ENCODE measurements around the gene OR6P1.

The OR6P1 gene

DNA sequence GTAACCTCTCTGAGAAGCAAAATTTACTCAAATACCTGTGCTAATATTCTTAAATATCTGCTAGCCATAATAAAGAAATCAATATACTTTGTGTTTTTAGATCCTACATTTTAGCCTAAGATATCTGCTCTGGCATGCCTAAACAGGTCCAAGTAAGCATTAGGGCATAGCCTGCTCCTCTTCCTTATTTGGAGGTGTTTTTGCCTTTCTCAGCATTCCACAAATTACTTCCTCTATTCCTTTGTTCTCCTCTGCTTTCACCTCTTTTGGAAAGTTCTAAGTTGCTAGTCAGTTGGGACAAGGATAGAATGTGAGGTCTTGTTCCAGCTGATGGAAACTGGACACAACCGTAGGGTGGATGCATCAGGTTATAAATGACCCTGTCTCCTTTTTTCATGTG is 16.6 kb upstream of the OR6P1 start:
- H3K4me3 ChIP-seq (ENCODE audit: low read depth, low read length) = no peak overlapping the region
- H3K27me3 ChIP-seq = no peaks in the 10 kb centered on the region
- H3K9me3 ChIP-seq = no peaks in the 10 kb centered on the region; the same call in 1 of the 2 replicates
- H3K36me3 ChIP-seq = no peaks in the 10 kb centered on the region
- TF ChIP-seq CTCF (IDR thresholded peaks at IDR 0.05; ENCODE audit: low read depth, low read length) = no peak
- H3K4me1 ChIP-seq = no peaks in the 10 kb centered on the region
- DNase-seq = no peak

- no peak for DNase-seq
Observed at GRCh38 chr1:158583962-158584361, 13.6 kb upstream of the OR6P1 start.

DNA sequence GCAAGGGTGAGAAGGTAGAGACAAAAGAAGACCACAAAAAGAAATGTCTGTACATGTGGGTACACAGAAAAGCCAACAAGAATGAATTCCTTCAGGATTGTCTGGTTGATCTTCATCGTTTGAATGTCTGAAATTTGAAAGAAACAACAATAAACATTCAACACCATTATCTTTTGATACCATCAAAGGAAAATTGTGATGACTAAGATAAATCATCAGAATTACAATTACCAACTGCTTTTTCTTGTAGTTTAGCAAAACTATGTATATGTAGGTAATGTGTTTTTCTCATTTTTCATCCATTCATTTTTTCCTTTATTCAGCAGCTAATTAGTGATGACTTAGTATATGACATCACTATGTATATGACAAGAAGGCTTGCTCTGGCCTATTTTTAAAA is 9.4 kb upstream of the OR6P1 start, which contains the start of gene OR10X1:
TSS of gene OR10X1 (minus strand) at position 167 of the 400 bp plus-strand sequence. CDS start at position 167, 0 bp downstream.
- no peak for DNase-seq
- Histone ChIP-seq H3K27me3 (no peaks in the 10 kb centered on the region), H3K4me3 (ENCODE audit: low read depth, low read length) (no peak within 1 kb of the TSS), H3K9me3 (no peaks in the 10 kb centered on the region; the same call in 1 of the 2 replicates), H3K4me1 (no peaks in the 10 kb centered on the region), H3K36me3 (no peaks in the 10 kb centered on the region)
- TF ChIP-seq CTCF (IDR thresholded peaks at IDR 0.05; ENCODE audit: low read depth, low read length) = no peak

More at GRCh38 chr1:158583962-158584361, 13.6 kb upstream of the OR6P1 start:
- H3K36me3 ChIP-seq = no peaks in the 10 kb centered on the region
- no peak overlapping the region for H3K4me3 ChIP-seq (ENCODE audit: low read depth, low read length)
- H3K4me1 ChIP-seq = no peaks in the 10 kb centered on the region
- no peaks in the 10 kb centered on the region for H3K27me3 ChIP-seq
- TF ChIP-seq CTCF (IDR thresholded peaks at IDR 0.05; ENCODE audit: low read depth, low read length) = no peak
- H3K9me3 ChIP-seq = no peaks in the 10 kb centered on the region

GRCh38 chr1:158577561-158577960 is 7.2 kb upstream of the OR6P1 start:
- TF ChIP-seq CTCF (IDR thresholded peaks at IDR 0.05; ENCODE audit: low read depth, low read length) = no peak
- no peak overlapping the region for H3K4me3 ChIP-seq (ENCODE audit: low read depth, low read length)
- no peaks in the 10 kb centered on the region for H3K36me3 ChIP-seq
- H3K9me3 ChIP-seq = no peaks in the 10 kb centered on the region; the same call in 1 of the 2 replicates
- no peak for DNase-seq
- H3K27me3 ChIP-seq = no peaks in the 10 kb centered on the region
- H3K4me1 ChIP-seq = no peaks in the 10 kb centered on the region

DNA sequence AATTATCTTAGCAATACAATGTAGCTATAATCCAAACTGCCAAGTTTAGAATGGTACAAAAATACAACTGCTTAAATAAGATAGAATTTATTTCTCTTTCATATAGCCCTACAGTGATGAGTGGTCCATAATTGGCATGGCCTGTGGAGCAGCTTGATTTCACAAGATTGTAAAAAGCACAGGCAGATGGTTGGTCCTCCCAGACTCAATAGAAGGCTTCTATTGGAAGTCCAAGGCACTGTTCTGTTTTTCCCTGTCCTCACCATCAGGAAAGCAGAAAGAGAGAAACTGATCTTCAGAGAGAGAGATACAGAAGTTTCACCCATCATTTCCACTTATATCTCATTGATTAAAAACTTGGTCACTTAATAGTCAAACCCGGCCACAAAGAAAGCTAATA is 1.8 kb upstream of the OR6P1 start:
- H3K27me3 ChIP-seq = no peaks in the 10 kb centered on the region
- no peaks in the 10 kb centered on the region for H3K4me1 ChIP-seq
- TF ChIP-seq CTCF (IDR thresholded peaks at IDR 0.05; ENCODE audit: low read depth, low read length) = no peak
- no peaks in the 10 kb centered on the region; the same call in 1 of the 2 replicates for H3K9me3 ChIP-seq
- H3K4me3 ChIP-seq (ENCODE audit: low read depth, low read length) = no peak overlapping the region
- no peaks in the 10 kb centered on the region for H3K36me3 ChIP-seq
- no peak for DNase-seq

GRCh38 chr1:158564608-158565007 is 5.8 kb downstream of the OR6P1 start:
- no peaks in the 10 kb centered on the region for H3K4me1 ChIP-seq
- H3K9me3 ChIP-seq = no peaks in the 10 kb centered on the region; the same call in 1 of the 2 replicates
- H3K36me3 ChIP-seq = no peaks in the 10 kb centered on the region
- no peak for TF ChIP-seq CTCF (IDR thresholded peaks at IDR 0.05; ENCODE audit: low read depth, low read length)
- H3K4me3 ChIP-seq (ENCODE audit: low read depth, low read length) = no peak overlapping the region
- DNase-seq = no peak
- no peaks in the 10 kb centered on the region for H3K27me3 ChIP-seq

All from BE2C (cell line).